Measurements from ENCODE around the gene KHSRP. TPM values are rescaled to one million over a fixed set of nuclear protein-coding genes. Genes with fewer than 3 reads are reported as not detected.

KHSRP gene
- 100 to 1,000 TPM; 266 to 268 TPM for total RNA-seq

- Mint-ChIP-seq H3K36me3 (peaks cover 8% of the 10 kb centered on the region), H3K4me1 (peaks cover 24% of the 10 kb centered on the region), H3K9me3 (no peaks in the 10 kb centered on the region), H3K27me3 (no peaks in the 10 kb centered on the region), H3K27ac (peak within 1 kb of the TSS; percentile 98), H3K4me3 (peak within 1 kb of the TSS; percentile 82)
- DNase-seq (peak; percentile 58), ATAC-seq (ENCODE audit: low read depth) (no peak)
- POLR2A ChIA-PET, result interaction anchor here (0.6 to 3.8 kb wide), 17 partner anchors 31 to 1629 kb away, joined by 3 to 28 read pairs (median 6); partner anchors contain the start of genes ALKBH7, CCL25, CLPP and DENND1C
These were observed at the start of gene KHSRP for GRCh38 chr19:6424195-6424938. TSS of gene KHSRP (minus strand) at chr19:6424811. CDS start at chr19:6424701, 110 bp downstream.

- H3K27me3 Mint-ChIP-seq, result no peaks in the 10 kb centered on the region
- no peak overlapping the region for H3K4me3 Mint-ChIP-seq
- ATAC-seq (ENCODE audit: low read depth), result no peak
- POLR2A ChIA-PET, result no interaction called here
- no peaks in the 10 kb centered on the region for H3K9me3 Mint-ChIP-seq
- no peaks in the 10 kb centered on the region for H3K4me1 Mint-ChIP-seq
- no peak for DNase-seq
- peaks cover 20% of the 10 kb centered on the region for H3K36me3 Mint-ChIP-seq
- H3K27ac Mint-ChIP-seq, result no peak overlapping the region
These were observed 49.0 kb upstream of the KHSRP start for GRCh38 chr19:6473647-6474046.

- no peaks in the 10 kb centered on the region for H3K9me3 Mint-ChIP-seq
- H3K36me3 Mint-ChIP-seq, result peaks cover 22% of the 10 kb centered on the region
- H3K4me3 Mint-ChIP-seq, result no peak overlapping the region
- DNase-seq, result no peak
- H3K27me3 Mint-ChIP-seq, result no peaks in the 10 kb centered on the region
- no peak overlapping the region for H3K27ac Mint-ChIP-seq
- no peak for ATAC-seq (ENCODE audit: low read depth)
- POLR2A ChIA-PET, result no interaction called here
- H3K4me1 Mint-ChIP-seq, result no peaks in the 10 kb centered on the region
These were observed 48.1 kb upstream of the KHSRP start for GRCh38 chr19:6472713-6473112.

GRCh38 chr19:6471076-6471475, 46.5 kb upstream of the KHSRP start:
- Mint-ChIP-seq H3K27me3 (no peaks in the 10 kb centered on the region), H3K36me3 (peaks cover 18% of the 10 kb centered on the region), H3K4me1 (no peaks in the 10 kb centered on the region), H3K9me3 (no peaks in the 10 kb centered on the region), H3K4me3 (no peak overlapping the region), H3K27ac (no peak overlapping the region)
- POLR2A ChIA-PET, result interaction anchor here (1.9 kb wide), 1 partner anchor 10 kb away, joined by 7 read pairs; the partner anchor contains the start of gene DENND1C
- DNase-seq (no peak), ATAC-seq (ENCODE audit: low read depth) (no peak)

DNA sequence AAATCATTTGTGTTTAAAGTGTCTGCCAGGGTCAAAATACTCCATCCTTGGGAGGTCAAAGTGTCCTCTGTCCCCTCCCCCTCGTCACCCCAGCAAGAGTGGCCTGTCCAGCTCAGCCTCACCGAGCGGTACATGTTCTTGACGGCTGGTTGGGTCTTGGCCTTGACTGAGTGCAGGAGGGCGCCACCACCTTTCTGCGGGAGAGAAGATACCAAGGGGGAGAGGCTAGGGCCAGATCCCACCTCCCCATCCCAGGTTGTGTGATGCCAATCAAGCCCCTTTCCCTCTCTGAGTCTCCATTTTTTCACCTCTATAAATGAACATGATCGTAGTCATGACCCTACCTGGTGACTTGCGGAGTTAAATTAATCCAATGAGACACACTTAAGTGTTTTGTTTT, 45.6 kb upstream of the KHSRP start:
- H3K27me3 Mint-ChIP-seq, result no peaks in the 10 kb centered on the region
- no peak for DNase-seq
- no peaks in the 10 kb centered on the region for H3K9me3 Mint-ChIP-seq
- POLR2A ChIA-PET, result no interaction called here
- ATAC-seq (ENCODE audit: low read depth), result no peak
- no peak overlapping the region for H3K4me3 Mint-ChIP-seq
- H3K36me3 Mint-ChIP-seq, result peaks cover 15% of the 10 kb centered on the region
- no peak overlapping the region for H3K27ac Mint-ChIP-seq
- no peaks in the 10 kb centered on the region for H3K4me1 Mint-ChIP-seq

- H3K9me3 Mint-ChIP-seq, result no peaks in the 10 kb centered on the region
- no peak overlapping the region for H3K27ac Mint-ChIP-seq
- DNase-seq (no peak), ATAC-seq (ENCODE audit: low read depth) (no peak)
- peaks cover 11% of the 10 kb centered on the region for H3K36me3 Mint-ChIP-seq
- no peak overlapping the region for H3K4me3 Mint-ChIP-seq
- POLR2A ChIA-PET, result interaction anchor here (2.0 kb wide), 1 partner anchor 14 kb away, joined by 10 read pairs; the partner anchor contains the start of gene DENND1C
- no peaks in the 10 kb centered on the region for H3K27me3 Mint-ChIP-seq
- H3K4me1 Mint-ChIP-seq, result no peaks in the 10 kb centered on the region
These were observed 42.8 kb upstream of the KHSRP start for GRCh38 chr19:6467384-6467783.

DNA sequence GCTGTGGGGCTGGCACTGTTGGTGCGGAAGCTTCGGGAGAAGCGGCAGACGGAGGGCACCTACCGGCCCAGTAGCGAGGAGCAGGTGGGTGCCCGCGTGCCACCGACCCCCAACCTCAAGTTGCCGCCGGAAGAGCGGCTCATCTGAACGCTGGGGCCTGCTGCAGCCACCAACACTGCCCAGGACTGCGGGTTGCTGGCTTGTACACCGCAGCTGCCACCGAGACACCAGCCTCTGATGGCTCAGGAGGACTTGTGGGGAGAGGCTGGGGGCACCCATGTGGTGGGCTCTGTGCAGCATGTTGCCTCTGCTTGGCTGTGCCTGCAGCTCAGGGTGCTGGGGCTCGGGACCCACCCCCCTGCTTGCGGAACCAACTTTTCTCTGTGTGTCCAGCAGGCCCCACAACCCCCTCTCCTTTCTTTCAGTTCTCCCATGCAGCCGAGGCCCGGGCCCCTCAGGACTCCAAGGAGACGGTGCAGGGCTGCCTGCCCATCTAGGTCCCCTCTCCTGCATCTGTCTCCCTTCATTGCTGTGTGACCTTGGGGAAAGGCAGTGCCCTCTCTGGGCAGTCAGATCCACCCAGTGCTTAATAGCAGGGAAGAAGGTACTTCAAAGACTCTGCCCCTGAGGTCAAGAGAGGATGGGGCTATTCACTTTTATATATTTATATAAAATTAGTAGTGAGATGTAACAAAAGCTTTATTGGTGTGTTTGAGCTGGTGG, 42.1 kb upstream of the KHSRP start:
- Mint-ChIP-seq H3K36me3 (peaks cover 11% of the 10 kb centered on the region), H3K9me3 (no peaks in the 10 kb centered on the region), H3K4me3 (no peak overlapping the region), H3K27ac (no peak overlapping the region), H3K27me3 (no peaks in the 10 kb centered on the region), H3K4me1 (no peaks in the 10 kb centered on the region)
- ATAC-seq (ENCODE audit: low read depth) (peak; percentile 29), DNase-seq (no peak)
- POLR2A ChIA-PET, result interaction anchor here (0.5 kb wide), 1 partner anchor 174 kb away, joined by 3 read pairs; no protein-coding TSS in a partner anchor

GRCh38 chr19:6465663-6466062, 41.1 kb upstream of the KHSRP start:
- Mint-ChIP-seq H3K4me3 (no peak overlapping the region), H3K27me3 (no peaks in the 10 kb centered on the region), H3K4me1 (no peaks in the 10 kb centered on the region), H3K36me3 (peaks cover 9% of the 10 kb centered on the region), H3K9me3 (no peaks in the 10 kb centered on the region), H3K27ac (no peak overlapping the region)
- DNase-seq (no peak), ATAC-seq (ENCODE audit: low read depth) (no peak)
- POLR2A ChIA-PET, result interaction anchor here (0.6 to 1.2 kb wide), 2 partner anchors 15 to 524 kb away, joined by 4 to 5 read pairs; partner anchors contain the start of gene DENND1C

DNA sequence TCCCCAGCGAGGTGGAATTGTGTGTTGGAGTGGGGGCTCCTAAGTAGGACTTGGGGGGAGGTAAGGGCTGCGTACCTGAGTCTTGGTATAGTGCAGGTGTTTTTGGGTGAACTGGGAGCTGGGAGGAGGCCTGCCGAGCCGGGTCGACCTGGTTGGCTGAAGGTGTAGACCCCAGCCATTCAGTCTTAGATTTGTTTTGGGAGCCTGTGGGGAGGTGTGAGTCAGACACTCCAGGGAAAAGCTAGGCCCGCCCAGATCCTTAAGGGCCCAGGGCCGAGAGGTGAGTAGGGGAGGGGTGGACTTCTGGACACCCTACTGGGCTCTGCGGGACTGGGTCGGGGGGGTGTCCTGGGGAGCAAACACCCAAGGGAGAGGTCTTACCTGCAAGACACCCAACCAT, 40.4 kb upstream of the KHSRP start:
- H3K4me1 Mint-ChIP-seq, result peaks cover 2% of the 10 kb centered on the region
- no peaks in the 10 kb centered on the region for H3K27me3 Mint-ChIP-seq
- POLR2A ChIA-PET, result interaction anchor here (0.6 to 1.2 kb wide), 2 partner anchors 16 to 525 kb away, joined by 4 to 5 read pairs; partner anchors contain the start of gene DENND1C
- H3K36me3 Mint-ChIP-seq, result peaks cover 5% of the 10 kb centered on the region
- H3K4me3 Mint-ChIP-seq, result peak overlapping the region; percentile 18
- ATAC-seq (ENCODE audit: low read depth), result no peak
- DNase-seq, result no peak
- no peak overlapping the region for H3K27ac Mint-ChIP-seq
- H3K9me3 Mint-ChIP-seq, result no peaks in the 10 kb centered on the region

- POLR2A ChIA-PET, result interaction anchor here (1.4 kb wide), 1 partner anchor 17 kb away, joined by 6 read pairs; the partner anchor contains the start of gene DENND1C
- Mint-ChIP-seq H3K4me3 (peak within 1 kb of the TSS; percentile 50), H3K27ac (no peak within 1 kb of the TSS), H3K27me3 (no peaks in the 10 kb centered on the region), H3K9me3 (no peaks in the 10 kb centered on the region), H3K36me3 (peaks cover 5% of the 10 kb centered on the region), H3K4me1 (peaks cover 3% of the 10 kb centered on the region)
- peak; percentile 51 for DNase-seq
- no peak for ATAC-seq (ENCODE audit: low read depth)
These were observed 39.7 kb upstream of the KHSRP start, which contains the start of gene CRB3 for GRCh38 chr19:6464070-6464873. TSS of gene CRB3 (plus strand) at chr19:6464271. CDS start at chr19:6464702, 431 bp downstream.

DNA sequence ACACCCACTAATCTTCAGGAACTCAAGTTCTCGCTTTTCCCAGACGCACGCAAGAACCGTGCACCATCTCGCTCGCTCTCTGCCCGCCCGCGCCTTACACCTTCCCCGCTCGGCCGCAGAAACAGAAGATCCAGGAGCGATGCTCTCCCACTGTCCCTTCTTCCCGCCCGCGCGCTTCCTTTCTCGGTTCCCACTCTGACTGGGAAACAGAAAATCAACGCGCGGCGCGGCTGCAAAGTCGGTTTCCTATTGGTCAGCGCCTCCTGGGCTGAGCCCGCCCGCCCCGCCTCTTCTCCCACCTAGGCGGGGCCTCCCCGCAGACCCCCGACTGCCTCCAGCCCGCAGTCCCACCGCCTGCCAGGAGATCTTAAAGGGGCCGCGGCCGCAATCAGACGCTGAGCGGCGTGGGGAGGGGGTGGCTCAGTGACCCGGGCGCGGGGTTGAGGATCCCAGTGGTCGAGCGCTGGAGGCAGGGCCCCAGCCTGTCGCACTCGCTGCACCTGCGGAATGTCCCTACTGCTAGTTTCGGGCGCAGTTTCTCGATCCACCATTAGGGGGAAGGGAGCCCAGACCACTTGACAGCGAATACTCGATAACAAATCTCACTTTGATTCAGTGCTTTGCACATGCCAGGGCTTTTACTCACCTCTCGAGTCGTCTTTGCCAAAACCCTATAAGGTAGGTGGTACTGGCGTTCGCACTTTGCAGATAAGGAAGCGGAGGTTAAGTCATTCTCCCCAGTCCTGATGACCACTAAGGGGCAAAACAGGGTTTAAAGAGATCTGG, 35.7 kb upstream of the KHSRP start:
- ATAC-seq (ENCODE audit: low read depth), result peak; percentile 82
- H3K9me3 Mint-ChIP-seq, result peaks cover 3% of the 10 kb centered on the region
- POLR2A ChIA-PET, result interaction anchor here (0.8 to 1.3 kb wide), 7 partner anchors 16 to 313 kb away, joined by 3 to 8 read pairs (median 3); partner anchors contain the start of genes DENND1C and KHSRP

More for the DNA sequence above, 35.7 kb upstream of the KHSRP start:
- peak; percentile 96 for DNase-seq
- H3K4me3 Mint-ChIP-seq, result peak overlapping the region; percentile 87
- no peaks in the 10 kb centered on the region for H3K27me3 Mint-ChIP-seq
- peaks cover 14% of the 10 kb centered on the region for H3K4me1 Mint-ChIP-seq
- H3K27ac Mint-ChIP-seq, result peak overlapping the region; percentile 83
- peaks cover 18% of the 10 kb centered on the region for H3K36me3 Mint-ChIP-seq
